ENCODE data around the gene DUSP22.

DNA sequence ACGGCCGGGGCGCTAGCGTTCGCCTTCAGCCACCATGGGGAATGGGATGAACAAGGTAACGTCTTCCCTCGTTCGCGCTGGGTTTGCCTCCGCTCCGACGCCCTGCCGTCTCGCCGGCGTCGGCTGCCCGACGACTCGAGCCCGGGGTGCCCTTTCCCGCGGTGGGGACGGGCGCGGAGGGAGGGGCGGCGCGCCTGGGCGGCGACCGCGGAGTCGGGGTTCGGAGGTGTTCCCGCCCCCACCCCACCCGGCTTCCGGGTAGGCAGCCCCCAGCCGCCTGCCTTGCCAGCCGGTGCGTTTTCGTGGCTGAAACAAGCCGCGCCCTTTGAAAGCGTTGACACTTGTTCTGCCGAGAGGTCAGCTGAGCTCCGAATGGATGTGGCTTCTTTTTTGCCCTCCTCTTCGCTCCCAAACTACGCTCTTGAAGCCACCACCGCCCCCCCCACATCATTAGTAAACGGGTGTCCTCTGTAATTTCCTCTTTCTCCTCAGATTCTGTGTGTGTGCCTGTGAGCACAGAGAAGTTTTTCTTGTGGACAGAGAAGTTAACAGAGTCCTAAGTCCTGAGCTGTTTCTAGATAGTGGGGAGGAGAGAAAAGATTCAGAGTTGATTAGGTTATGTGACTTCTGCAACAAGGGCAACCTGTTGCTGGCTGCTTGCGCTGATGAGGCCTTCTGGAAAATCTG lies 362 bp downstream of the DUSP22 start:
- no peak for TF ChIP-seq GATA2 (IDR thresholded peaks at IDR 0.05; ENCODE audit: low read depth, low read length)
- TF ChIP-seq GATA3 (IDR thresholded peaks at IDR 0.05; ENCODE audit: low read depth, low read length), result no peak

All from SH-SY5Y (cell line).